Measurements from ENCODE around the gene PRKAG2. TPM values are rescaled to one million over a fixed set of nuclear protein-coding genes. Genes with fewer than 3 reads are reported as not detected.

Gene PRKAG2
- total RNA-seq, 1 donor from 2014 or later = 18.5 TPM

GRCh38 chr7:151673216-151673615 lies 203.7 kb downstream of the PRKAG2 start:
- H3K9me3 Mint-ChIP-seq = no peaks in the 10 kb centered on the region
- no peaks in the 10 kb centered on the region for H3K36me3 Mint-ChIP-seq (ENCODE audit: low read depth)
- H3K4me3 Mint-ChIP-seq = no peak overlapping the region
- intact Hi-C loops (cut with micrococcal nuclease) = no loop called here
- H3K27me3 Mint-ChIP-seq (ENCODE audit: insufficient read depth) = no peaks in the 10 kb centered on the region
- no peaks in the 10 kb centered on the region for H3K4me1 Mint-ChIP-seq (ENCODE audit: low read depth)
- DNase-seq (ENCODE audit: low spot score) = no peak
- H3K27ac Mint-ChIP-seq = no peak overlapping the region

GRCh38 chr7:151672716-151673115 lies 204.2 kb downstream of the PRKAG2 start:
- Mint-ChIP-seq H3K27ac (no peak overlapping the region), H3K9me3 (no peaks in the 10 kb centered on the region), H3K4me1 (ENCODE audit: low read depth) (no peaks in the 10 kb centered on the region), H3K36me3 (ENCODE audit: low read depth) (no peaks in the 10 kb centered on the region), H3K4me3 (no peak overlapping the region), H3K27me3 (ENCODE audit: insufficient read depth) (no peaks in the 10 kb centered on the region)
- no peak for DNase-seq (ENCODE audit: low spot score)
- intact Hi-C loops (cut with micrococcal nuclease) = no loop called here

GRCh38 chr7:151671514-151671913 lies 205.4 kb downstream of the PRKAG2 start:
- Mint-ChIP-seq H3K36me3 (ENCODE audit: low read depth) (no peaks in the 10 kb centered on the region), H3K27me3 (ENCODE audit: insufficient read depth) (no peaks in the 10 kb centered on the region), H3K27ac (no peak overlapping the region), H3K4me1 (ENCODE audit: low read depth) (peaks cover 6% of the 10 kb centered on the region), H3K4me3 (no peak overlapping the region), H3K9me3 (no peaks in the 10 kb centered on the region)
- intact Hi-C loops (cut with micrococcal nuclease) = no loop called here
- no peak for DNase-seq (ENCODE audit: low spot score)

DNA sequence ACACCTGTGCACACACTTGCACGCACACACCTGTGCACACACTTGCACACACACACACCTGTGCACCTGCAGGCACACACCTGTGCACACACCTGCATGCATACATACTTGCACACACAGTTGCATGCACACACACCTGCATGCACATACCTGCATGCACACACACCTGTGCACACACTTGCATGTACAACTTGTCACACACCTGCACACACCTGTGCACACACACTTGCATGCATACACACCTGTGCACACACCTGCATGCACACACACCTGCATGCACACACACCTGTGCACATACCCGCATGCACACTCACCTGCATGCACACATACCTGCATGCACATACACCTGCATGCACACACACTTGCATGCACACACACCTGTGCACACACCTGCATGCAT lies 207.2 kb downstream of the PRKAG2 start:
- intact Hi-C loops (cut with micrococcal nuclease) = no loop called here

DNA sequence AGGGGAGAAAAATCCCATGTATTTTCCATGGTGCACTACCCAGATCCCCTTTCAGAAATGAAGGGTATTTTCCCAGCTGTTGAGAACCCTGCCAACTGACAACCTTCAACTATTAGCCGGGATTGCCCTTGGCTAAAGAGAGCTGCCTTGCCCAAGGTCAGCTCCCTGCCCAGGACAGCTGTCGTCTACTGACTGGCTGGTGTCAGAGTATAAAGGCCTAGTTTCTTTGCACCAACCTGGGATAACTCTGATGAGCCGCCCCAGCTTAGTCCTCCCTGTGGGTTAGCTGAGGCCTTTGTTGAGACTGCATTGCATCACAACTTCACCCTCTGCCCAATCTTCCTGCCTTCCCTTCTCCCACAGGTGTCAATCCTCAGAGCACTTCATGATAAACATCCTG lies 210.0 kb downstream of the PRKAG2 start:
- Mint-ChIP-seq H3K4me3 (no peak overlapping the region), H3K9me3 (no peaks in the 10 kb centered on the region), H3K36me3 (ENCODE audit: low read depth) (no peaks in the 10 kb centered on the region), H3K27me3 (ENCODE audit: insufficient read depth) (no peaks in the 10 kb centered on the region), H3K4me1 (ENCODE audit: low read depth) (peaks cover 6% of the 10 kb centered on the region), H3K27ac (no peak overlapping the region)
- intact Hi-C loops (cut with micrococcal nuclease) = no loop called here
- DNase-seq (ENCODE audit: low spot score) = no peak

More for the DNA sequence above, 207.2 kb downstream of the PRKAG2 start:
- DNase-seq (ENCODE audit: low spot score) = no peak
- Mint-ChIP-seq H3K9me3 (no peaks in the 10 kb centered on the region), H3K36me3 (ENCODE audit: low read depth) (no peaks in the 10 kb centered on the region), H3K27ac (no peak overlapping the region), H3K27me3 (ENCODE audit: insufficient read depth) (no peaks in the 10 kb centered on the region), H3K4me3 (no peak overlapping the region), H3K4me1 (ENCODE audit: low read depth) (peaks cover 6% of the 10 kb centered on the region)

DNA sequence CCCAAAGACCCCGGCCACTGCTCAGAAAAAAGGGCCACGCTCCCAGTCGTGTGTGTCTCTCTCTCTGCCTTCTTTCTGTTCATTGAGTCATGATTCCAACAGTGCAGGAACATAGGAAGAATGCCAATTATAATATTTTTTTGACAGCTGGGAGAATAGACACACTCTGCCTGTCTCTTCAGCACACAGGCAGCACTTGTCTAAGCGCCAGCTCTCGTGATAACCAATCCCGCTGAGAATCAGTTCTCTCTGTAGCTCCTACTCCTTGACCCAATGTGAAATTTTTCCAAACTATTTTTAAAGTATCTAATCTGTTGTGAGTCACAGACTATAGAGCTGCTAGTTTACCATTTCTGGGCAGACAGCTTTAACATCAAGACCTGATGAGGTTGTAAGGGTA lies 211.5 kb downstream of the PRKAG2 start:
- peaks cover 6% of the 10 kb centered on the region for H3K4me1 Mint-ChIP-seq (ENCODE audit: low read depth)
- peaks cover 6% of the 10 kb centered on the region for H3K27me3 Mint-ChIP-seq (ENCODE audit: insufficient read depth)
- no peaks in the 10 kb centered on the region for H3K9me3 Mint-ChIP-seq
- DNase-seq (ENCODE audit: low spot score) = no peak
- no peaks in the 10 kb centered on the region for H3K36me3 Mint-ChIP-seq (ENCODE audit: low read depth)
- H3K4me3 Mint-ChIP-seq = no peak overlapping the region
- intact Hi-C loops (cut with micrococcal nuclease) = no loop called here
- no peak overlapping the region for H3K27ac Mint-ChIP-seq

DNA sequence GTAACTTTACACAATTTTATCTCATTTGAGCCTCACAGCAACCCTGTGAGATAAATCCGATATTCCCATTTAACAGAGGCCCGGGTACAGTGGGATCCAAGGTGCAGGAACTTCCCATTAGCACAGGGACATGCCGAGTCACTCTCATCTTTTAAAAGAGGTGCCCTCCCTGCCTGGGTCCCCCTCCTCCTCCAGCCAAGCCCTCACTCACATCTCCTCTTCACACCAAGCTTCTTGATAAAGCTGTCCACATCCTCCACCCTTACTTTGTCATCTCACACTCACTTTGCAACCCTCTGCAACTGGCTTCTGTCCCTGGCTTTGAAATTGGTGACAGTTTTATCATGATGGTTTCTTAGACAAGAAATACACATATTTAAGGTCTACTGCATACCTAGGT lies 212.6 kb downstream of the PRKAG2 start:
- H3K36me3 Mint-ChIP-seq (ENCODE audit: low read depth) = no peaks in the 10 kb centered on the region
- peaks cover 6% of the 10 kb centered on the region for H3K27me3 Mint-ChIP-seq (ENCODE audit: insufficient read depth)
- peaks cover 6% of the 10 kb centered on the region for H3K4me1 Mint-ChIP-seq (ENCODE audit: low read depth)
- DNase-seq (ENCODE audit: low spot score) = no peak
- H3K27ac Mint-ChIP-seq = no peak overlapping the region
- H3K4me3 Mint-ChIP-seq = no peak overlapping the region
- intact Hi-C loops (cut with micrococcal nuclease) = no loop called here
- H3K9me3 Mint-ChIP-seq = no peaks in the 10 kb centered on the region

DNA sequence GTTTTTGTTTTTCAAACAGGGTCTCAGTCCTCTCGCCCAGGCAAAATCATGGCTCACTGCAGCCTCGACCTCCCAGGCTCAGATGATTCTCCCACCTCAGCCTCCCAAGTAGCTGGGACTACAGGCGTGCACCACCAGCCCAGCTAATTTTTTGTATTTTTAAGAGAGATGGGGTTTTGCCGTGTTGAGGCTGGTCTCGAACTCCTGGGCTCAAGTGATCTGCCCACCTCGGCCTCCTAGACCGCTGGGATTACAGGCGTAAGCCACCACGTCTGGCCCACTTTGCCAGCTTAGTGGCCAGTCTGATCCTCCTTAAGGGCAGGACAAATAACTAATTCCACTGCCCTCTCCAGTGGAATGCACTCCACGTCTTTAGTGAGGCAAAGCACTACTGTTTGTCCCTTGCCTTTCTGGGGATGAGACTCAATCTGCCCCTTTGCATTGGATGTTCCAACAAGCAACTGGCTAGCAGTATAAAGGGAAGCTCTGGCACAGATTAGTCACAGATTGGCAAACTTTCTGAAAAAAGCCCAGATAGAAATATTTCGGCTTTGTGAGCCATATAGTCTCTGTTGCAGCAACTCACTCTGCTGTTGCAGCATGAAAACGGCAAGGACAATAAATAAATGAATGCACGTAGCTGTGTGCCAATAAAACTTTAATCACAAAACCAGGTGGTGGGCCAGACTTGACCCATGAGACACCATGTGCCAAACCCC lies 213.4 kb downstream of the PRKAG2 start:
- Mint-ChIP-seq H3K4me1 (ENCODE audit: low read depth) (peaks cover 6% of the 10 kb centered on the region), H3K27ac (no peak overlapping the region)

DNA sequence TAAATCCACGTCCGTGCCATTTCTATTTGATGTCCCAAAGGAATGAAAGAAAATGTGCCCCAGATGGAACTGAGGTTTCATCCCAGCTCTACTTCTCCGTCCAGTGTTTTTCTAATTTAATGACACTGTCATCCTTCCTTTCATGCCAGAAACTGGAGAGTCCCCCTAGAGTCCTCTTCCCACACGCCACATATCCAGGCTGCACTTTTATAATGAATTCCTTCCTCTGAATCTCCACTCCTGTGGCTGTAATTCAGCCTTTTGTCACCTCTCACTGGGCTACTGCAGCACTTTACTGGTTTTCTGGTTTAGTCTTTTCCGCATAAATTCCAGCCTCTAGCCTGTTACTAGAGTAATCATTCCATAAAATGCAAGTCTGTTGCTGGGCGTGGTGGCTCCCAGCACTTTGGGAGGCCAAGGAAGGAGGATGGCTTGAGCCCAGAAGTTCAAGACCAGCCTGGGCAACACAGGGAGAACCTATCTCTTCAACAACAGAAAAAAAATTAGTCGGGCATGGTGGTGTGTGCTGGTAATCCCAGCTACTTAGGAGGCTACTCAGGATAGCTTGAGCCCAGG lies 214.6 kb downstream of the PRKAG2 start:
- intact Hi-C loops (cut with micrococcal nuclease) = no loop called here
- no peak for DNase-seq (ENCODE audit: low spot score)
- Mint-ChIP-seq H3K36me3 (ENCODE audit: low read depth) (no peaks in the 10 kb centered on the region), H3K4me1 (ENCODE audit: low read depth) (peaks cover 4% of the 10 kb centered on the region), H3K27me3 (ENCODE audit: insufficient read depth) (peaks cover 8% of the 10 kb centered on the region), H3K4me3 (no peak overlapping the region), H3K9me3 (no peaks in the 10 kb centered on the region), H3K27ac (no peak overlapping the region)

More for the DNA sequence above, 213.4 kb downstream of the PRKAG2 start:
- no peak for DNase-seq (ENCODE audit: low spot score)
- H3K27me3 Mint-ChIP-seq (ENCODE audit: insufficient read depth) = peaks cover 8% of the 10 kb centered on the region
- no peak overlapping the region for H3K4me3 Mint-ChIP-seq
- intact Hi-C loops (cut with micrococcal nuclease) = no loop called here
- no peaks in the 10 kb centered on the region for H3K9me3 Mint-ChIP-seq
- no peaks in the 10 kb centered on the region for H3K36me3 Mint-ChIP-seq (ENCODE audit: low read depth)

GRCh38 chr7:151661587-151661986 lies 215.3 kb downstream of the PRKAG2 start:
- no peaks in the 10 kb centered on the region for H3K36me3 Mint-ChIP-seq (ENCODE audit: low read depth)
- H3K27me3 Mint-ChIP-seq (ENCODE audit: insufficient read depth) = peaks cover 8% of the 10 kb centered on the region
- no peaks in the 10 kb centered on the region for H3K9me3 Mint-ChIP-seq
- H3K4me3 Mint-ChIP-seq = no peak overlapping the region
- H3K27ac Mint-ChIP-seq = no peak overlapping the region
- no peak for DNase-seq (ENCODE audit: low spot score)
- intact Hi-C loops (cut with micrococcal nuclease) = no loop called here
- no peaks in the 10 kb centered on the region for H3K4me1 Mint-ChIP-seq (ENCODE audit: low read depth)

DNA sequence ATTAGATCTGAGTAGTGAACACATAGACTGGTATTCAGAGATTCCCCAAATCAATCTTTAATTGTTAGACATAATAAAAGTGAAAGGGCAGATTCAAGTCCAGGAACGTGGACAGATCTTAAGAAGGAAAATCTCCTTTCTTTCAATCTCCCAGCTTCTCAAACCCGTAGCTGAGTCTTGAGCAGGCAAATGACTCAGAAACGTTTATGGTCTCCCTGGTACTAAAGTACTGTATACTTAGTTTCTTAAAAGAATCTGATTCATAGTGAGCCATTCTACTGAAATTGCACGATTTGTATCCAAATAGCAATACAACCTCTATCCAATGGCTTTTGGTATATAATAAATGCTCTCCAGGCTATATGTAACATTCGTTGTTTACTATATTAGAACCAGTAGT lies 216.8 kb downstream of the PRKAG2 start:
- Mint-ChIP-seq H3K36me3 (ENCODE audit: low read depth) (no peaks in the 10 kb centered on the region), H3K27me3 (ENCODE audit: insufficient read depth) (peaks cover 8% of the 10 kb centered on the region), H3K4me1 (ENCODE audit: low read depth) (no peaks in the 10 kb centered on the region), H3K9me3 (no peaks in the 10 kb centered on the region), H3K4me3 (no peak overlapping the region), H3K27ac (no peak overlapping the region)
- intact Hi-C loops (cut with micrococcal nuclease) = no loop called here
- DNase-seq (ENCODE audit: low spot score) = no peak

DNA sequence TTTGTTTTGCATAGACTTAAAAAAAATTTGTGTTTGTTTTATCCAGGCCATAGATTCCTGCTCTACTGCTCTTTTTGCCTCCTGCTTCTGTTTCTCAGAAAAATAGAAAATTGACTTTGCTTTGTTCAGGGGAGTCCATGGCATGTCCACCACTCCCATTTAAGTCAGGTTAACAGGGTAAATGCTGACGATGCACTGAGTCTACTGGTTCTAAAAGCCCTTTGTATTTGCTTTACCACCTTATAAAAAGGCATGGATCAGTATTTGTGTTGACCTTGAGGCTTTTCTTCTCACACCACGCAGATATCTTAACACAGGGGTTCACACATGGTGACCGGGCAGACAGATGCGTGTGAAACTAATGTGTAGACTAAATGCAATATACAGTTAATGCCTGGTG lies 217.7 kb downstream of the PRKAG2 start:
- Mint-ChIP-seq H3K27me3 (ENCODE audit: insufficient read depth) (peaks cover 8% of the 10 kb centered on the region), H3K27ac (no peak overlapping the region), H3K4me1 (ENCODE audit: low read depth) (no peaks in the 10 kb centered on the region)

DNA sequence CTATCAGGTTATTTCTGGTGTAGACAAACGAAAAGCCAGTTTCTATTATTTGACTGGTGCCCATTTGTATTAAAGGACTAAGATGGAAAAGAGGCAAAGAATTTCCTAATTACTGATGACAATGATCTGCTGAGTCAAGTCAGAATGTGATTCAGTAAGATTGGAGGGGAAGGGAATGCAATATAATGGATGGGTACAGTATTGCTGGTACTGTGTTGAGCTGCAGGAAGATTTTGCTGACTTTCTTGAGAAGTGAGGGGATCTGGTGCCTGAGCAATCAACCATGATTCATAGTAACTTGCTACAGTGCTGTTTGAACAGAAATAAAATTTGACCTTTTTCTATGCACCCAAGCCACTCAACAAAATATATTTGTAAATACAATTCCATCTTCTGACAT lies 218.1 kb downstream of the PRKAG2 start:
- Mint-ChIP-seq H3K4me3 (no peak overlapping the region), H3K27me3 (ENCODE audit: insufficient read depth) (peaks cover 8% of the 10 kb centered on the region), H3K27ac (no peak overlapping the region), H3K36me3 (ENCODE audit: low read depth) (no peaks in the 10 kb centered on the region), H3K4me1 (ENCODE audit: low read depth) (no peaks in the 10 kb centered on the region), H3K9me3 (no peaks in the 10 kb centered on the region)
- no peak for DNase-seq (ENCODE audit: low spot score)
- intact Hi-C loops (cut with micrococcal nuclease) = no loop called here

More for the DNA sequence above, 217.7 kb downstream of the PRKAG2 start:
- Mint-ChIP-seq H3K9me3 (no peaks in the 10 kb centered on the region), H3K4me3 (no peak overlapping the region), H3K36me3 (ENCODE audit: low read depth) (no peaks in the 10 kb centered on the region)
- intact Hi-C loops (cut with micrococcal nuclease) = no loop called here
- no peak for DNase-seq (ENCODE audit: low spot score)
